Fibroblast of skin of right biceps (primary cell): ENCODE results near the gene NPAS3.
A peak's percentile ranks its signal among the peaks of the same experiment; 100 is the strongest.

Experiments
- DNase-seq: peaks from one replicate; pipeline ENCODE4 v3.0.0-alpha.2; 2013

NPAS3 gene

DNA sequence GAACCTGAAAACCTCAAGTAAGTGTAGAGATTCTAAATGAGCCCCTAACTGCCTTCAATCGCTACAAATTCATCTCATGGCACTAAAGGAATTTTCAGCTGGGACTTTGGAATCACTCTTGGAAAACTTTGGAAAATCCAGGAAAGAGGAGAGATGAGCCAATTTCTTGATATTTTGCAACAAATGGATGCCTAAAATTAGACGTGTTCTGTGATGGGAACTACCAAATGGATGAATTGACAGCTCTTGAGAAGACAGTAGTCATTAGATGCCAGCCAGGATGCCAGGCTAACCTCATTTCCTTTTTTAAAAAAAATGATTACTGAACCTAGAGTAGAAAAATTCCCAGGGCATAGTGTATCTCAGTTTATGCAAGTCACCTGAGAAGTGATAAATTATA, 78.3 kb downstream of the NPAS3 start:
- DNase-seq: no peak

DNA sequence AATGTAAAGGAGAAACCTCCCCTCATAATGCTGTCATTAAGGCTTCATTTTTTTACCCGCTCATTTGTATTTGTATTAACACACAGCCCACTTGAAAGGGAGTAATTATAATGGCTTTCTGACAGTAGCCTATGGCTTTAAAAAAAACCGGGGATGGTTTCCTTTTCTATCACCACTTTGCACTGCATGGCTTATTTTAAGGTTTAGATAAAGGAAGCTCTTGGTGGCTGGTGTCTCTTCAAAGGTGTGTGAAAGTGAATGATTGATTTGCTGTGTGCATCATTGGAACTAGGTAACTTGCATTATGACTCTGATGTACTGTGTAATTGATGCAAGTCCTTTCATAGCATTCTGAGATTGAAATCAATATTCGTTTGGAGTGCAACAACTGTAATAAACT, 80.7 kb downstream of the NPAS3 start:
- DNase-seq: no peak

DNA sequence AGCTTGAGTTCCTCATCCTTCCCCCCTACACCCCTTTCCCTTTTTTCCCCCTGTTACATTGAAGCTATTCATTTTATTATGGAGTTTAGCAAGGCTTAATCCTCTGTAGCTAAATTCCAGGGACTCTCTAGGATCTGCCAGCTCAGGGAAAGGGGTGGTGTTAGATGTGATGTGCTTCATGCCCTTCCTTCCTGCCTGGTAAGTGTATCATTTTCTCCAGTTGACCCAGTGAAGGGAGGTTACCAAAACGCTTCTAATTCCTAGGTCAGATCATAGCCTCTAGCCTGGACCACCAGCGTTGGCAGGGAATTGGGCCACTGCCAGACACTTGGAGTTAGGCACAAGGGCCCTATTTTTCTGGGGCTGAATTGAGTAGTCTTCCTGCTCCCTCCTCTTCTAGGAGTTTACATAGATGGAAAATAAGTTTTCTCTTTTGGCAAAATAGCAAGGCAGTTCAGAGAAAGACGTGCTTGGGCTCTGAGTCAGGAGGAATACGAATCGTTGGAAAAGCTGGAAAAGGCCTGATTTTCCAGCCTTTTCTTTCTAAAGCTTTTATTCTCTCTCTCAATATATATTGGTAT, 88.3 kb downstream of the NPAS3 start:
- DNase-seq: peak; percentile 34

GRCh38 chr14:33029511-33029910, 90.8 kb downstream of the NPAS3 start:
- no peak for DNase-seq

DNA sequence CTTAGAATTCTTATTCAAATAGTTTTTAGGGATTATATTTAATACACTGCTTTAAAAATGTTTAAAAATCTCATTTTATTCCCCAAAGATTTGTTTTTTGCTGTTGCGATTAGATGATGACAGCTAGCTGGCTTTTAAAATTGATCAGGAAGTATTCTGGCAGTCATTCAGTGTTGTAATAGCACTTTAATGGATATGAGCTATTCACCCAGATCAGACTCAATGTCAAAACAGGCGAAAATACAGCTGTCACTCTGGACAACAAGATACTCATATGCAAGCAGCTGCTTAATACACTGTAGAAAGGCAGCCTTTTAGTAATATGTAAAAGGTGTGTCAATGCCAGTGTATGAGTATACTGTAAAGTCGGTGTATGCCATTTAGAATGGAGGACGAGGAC, 91.7 kb downstream of the NPAS3 start:
- no peak for DNase-seq

DNA sequence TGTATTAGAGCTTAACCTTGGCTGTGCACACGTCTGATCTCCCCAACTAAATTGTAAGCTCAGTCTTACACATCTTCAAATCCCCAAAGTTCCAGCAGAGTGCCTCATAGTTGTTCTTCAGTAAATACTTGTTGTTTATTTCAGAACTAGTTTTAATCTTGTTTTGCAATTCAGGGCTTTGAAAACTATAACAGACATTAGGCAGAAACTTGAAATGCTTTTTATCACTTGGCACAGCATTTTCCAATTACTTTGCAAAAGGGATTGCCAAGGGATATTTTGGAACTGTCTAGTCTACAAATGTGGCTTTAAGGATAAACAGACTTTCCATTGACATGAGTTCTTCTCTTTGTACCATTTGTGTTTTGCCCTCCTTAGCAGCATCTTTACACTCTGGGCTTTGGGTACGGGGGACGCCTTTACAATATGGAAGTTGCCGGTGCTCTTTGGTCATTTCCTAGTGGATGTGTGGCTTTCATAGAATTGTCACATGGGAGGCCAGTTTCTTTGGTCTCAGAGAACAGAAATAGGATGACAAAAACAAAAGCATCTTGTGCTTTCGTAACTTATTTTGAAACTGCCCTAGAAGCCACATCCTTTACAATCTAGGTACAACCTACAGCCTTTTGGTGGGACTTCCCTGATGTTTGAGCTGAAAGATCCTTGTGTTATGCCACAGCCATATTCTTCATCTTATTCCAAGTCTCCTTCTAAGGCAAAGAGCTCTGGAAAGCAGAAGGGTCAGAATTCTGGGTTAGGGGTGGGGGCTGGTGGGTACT, 96.9 kb downstream of the NPAS3 start:
- no peak for DNase-seq

DNA sequence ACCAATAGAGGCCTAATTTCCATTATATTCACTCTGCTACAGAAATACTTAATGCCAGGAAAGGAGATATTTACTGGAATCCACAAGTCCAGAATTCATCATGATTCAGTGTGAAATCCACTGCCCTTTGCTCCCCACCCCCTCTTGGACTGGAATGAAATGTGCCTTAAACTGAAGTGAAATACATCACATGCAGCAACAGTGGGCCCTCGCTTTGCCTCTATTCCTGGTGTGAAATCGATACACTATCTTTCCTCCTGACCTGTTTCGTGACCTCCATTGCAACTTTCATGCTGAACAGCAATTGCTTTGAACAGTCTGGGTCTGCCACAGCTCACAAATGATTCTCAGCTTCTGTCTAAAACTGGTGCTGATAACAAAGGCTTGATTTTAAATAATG, 100.6 kb downstream of the NPAS3 start:
- DNase-seq: peak; percentile 5

- peak; percentile 24 for DNase-seq
Measured at GRCh38 chr14:33040372-33041140, 101.9 kb downstream of the NPAS3 start.

GRCh38 chr14:33042591-33042990, 103.9 kb downstream of the NPAS3 start:
- no peak for DNase-seq

- no peak for DNase-seq
Measured at GRCh38 chr14:33045760-33046159, 107.1 kb downstream of the NPAS3 start.

GRCh38 chr14:33052943-33053342, 114.3 kb downstream of the NPAS3 start:
- no peak for DNase-seq

DNA sequence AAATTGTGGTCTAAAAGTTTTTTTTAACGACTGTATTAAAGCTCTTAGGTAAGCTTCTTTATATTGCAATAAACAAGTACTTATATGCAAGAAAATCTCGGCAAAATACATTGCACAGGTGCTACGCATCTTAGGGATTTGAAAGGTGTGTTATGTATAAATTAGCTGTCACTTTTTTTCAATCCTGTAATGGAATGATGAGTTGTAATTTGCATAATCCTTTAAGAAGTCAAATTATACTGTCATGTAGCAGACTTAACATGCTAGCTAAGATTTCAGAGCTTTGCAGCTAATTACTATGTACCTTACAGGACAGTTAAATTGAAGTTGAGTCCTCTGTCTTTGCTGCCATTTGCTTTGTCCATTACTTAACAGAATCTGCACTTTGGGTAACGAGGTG, 117.5 kb downstream of the NPAS3 start:
- no peak for DNase-seq

DNA sequence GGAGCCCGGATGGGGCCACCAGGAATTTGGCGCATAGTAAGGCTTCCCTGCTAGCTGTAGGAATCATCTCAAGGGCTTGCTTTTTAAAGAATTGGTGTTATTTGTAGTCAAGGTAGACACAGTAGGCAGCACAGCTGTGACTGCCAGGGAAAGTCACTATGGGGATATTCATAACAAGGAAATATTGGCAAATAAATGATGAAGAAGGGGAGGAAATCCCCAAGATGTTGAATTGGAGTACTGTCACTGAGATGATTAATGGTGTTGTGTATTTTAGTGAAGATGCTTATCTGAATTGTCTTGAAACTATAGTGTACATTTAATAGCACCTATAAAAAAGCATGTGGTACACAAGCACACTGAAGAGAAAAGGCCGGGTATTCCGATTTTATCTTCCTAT, 118.9 kb downstream of the NPAS3 start:
- no peak for DNase-seq

DNA sequence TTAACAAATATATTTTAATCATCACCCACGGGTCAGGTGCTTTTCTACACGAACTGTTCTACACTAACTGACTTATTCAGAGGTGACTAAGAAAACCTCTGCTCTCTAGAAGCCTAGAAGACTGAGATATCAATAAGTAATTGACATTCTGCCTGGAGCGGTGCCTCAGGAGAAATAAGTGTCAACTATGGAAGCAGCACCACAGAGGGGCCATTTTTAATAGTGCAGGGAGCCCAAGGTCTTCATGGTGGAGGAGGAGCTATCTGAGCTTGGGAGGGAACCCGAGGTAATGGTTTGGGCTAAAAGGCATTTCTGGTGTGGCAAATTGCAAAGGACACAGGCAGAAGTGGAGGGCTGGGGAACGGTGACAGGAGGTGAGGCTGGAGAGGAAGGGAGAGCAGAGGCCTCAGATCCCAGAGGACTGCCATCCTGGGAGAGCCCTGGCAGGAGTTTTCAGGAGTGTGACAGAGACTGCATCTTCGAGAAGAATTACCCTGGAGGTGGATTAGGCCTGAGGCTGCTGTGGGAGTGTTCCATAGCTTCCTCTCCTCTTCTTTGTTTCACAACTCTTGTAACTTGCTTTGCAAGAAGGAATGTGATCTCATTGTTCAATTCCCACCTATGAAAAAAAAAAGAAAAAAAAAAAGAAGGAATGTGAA, 123.1 kb downstream of the NPAS3 start:
- no peak for DNase-seq

- no peak for DNase-seq
Measured at GRCh38 chr14:33062476-33062875, 123.8 kb downstream of the NPAS3 start.

- peak; percentile 19 for DNase-seq
Measured at GRCh38 chr14:33062881-33063280, 124.2 kb downstream of the NPAS3 start.

- DNase-seq: no peak
Measured at GRCh38 chr14:33063521-33063920, 124.8 kb downstream of the NPAS3 start.

DNA sequence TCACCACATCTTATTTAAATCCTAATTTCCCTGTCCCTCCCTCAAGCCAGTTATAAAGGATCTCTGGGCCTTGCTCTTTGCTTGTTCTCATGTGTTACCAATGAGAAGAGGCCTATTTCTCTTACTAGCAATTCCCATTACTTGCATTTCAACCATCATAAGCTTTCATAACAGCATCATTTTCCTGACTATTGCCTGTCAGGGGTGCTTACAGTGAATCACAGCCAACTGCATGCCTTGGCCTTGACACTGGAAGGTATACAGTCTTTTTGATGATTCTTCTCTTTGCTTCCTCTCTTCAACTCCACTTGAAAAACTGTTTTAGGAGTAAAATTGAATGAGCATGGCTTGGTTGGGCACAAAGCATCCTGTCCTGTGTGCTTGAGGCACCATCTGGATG, 127.0 kb downstream of the NPAS3 start:
- no peak for DNase-seq

DNA sequence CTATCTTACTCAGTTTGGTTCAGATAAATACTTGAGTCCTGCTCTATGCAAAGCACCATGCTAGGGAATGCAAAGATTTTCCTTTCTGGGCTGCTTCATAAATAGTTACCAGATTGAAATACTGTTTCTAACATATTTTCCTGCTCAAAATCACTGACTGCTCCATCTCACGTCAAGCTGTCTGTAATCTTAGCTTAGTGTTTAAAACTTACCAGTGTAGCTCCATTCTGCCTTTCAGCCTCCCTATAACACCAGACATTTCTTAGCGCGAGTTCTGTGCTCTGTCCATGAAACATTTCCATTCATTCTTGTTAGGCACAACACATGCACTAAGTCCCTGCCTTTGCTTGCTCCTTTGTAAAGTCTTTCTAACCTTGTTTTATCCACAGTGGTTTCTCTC, 129.4 kb downstream of the NPAS3 start:
- no peak for DNase-seq

DNA sequence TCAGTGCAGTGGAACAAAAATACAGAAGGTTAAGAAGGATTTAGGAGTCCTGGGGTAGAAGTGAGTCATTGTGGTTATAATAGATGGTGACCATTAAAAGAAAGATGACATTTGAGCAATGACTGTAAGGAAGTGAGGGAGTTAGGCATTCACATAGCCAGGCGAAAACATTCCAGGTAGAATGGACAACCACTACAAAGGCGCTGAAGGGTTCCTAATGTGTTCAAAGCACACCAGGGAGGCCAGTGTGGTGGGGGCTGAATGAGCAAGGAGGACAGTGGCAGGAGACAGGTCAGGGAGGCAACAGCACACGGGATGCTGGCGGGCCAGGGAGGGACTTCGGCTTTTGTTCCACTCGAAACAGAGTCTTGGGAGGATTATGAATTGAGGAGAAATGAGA, 129.9 kb downstream of the NPAS3 start:
- no peak for DNase-seq

DNA sequence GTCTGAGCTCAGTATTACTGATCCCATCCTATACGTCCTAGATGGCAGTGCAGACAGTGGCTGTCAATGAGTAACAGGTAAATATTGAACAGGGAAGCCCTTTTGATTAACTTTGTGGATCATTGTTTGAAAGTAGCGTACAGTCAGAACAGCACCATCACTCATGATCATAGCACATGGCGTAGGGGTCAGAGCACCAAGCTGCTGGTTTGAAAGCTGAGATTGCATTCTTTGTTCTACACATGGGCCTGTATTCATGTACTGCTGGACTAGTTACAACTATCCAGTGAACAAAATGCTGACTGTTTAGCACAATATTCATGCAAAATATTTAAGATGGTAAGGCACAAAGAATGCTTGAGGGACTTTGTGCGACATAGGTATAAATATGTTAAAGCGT, 131.8 kb downstream of the NPAS3 start:
- DNase-seq: no peak

DNA sequence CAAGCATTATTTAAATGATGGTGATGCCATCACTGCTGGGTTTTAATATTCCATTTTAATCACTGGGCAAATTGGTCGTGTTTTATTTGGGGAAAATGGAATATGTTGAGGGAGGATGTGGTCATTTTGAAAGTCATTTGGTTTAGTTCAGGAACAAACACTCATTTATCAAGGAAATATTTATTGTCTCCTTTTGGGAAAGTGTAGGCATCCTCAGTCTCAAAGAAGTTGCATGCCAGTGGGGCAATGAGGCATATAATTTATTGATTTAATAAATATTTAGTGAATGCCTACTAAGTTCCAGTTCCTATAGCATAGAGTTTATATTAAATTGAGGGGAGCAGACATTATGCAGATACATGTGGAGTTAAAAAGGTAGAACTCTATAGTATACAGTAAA, 134.3 kb downstream of the NPAS3 start:
- no peak for DNase-seq

DNA sequence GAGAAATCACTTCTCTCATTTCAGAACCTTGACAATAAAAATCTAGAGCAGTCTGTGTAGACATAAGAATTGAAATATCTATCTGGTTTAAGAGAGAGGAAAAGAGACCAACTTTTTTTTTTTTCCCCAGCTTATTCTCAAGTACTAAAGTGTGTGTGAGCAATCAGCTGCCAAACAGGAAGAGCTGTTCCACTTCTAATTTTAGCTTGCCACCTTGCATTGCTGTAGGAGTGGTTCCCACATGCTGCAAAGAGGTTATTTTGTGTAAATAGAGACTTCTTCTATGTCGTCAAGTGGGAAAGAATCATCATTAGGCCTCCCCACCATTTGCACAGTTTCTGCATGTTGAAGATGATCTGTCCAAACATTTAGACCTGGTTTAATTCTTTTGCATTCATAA, 142.6 kb downstream of the NPAS3 start:
- no peak for DNase-seq

- DNase-seq: no peak
Measured at GRCh38 chr14:33085799-33086198, 147.1 kb downstream of the NPAS3 start.
